Measurements from ENCODE around the gene TTC7B. TPM values are rescaled to one million over a fixed set of nuclear protein-coding genes. Genes with fewer than 3 reads are reported as not detected.

TTC7B gene
- total RNA-seq, 1 donor from 2014 or later = 55.5 TPM

DNA sequence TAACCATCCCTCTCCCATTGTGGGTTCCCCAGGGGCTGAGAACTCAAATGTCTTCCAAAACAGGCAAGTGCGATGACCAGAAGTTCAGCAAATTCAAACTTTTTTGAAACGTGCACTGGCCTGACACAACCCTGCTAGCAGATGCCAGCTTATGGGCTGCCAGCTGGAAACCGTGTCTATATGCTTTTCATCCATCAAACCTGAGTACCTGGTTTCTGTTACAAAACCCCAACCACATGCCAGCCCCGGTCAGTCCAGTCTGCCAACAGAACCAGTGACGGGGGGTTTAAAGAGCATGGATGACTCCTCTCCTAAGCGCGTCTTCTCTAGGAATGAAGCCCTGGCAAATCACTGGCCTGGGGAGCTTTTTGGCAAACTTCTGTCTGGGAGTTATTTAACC, 189.7 kb downstream of the TTC7B start:
- Histone ChIP-seq H3K4me3 (no peak overlapping the region), H3K27ac (replicated peaks) (peak overlapping the region; percentile 63), H3K27me3 (ENCODE audit: low read depth) (no peaks in the 10 kb centered on the region), H3K4me1 (peaks cover 64% of the 10 kb centered on the region), H3K9me3 (replicated peaks) (no peaks in the 10 kb centered on the region), H3K36me3 (no peaks in the 10 kb centered on the region)
- TF ChIP-seq, protein P1, sequence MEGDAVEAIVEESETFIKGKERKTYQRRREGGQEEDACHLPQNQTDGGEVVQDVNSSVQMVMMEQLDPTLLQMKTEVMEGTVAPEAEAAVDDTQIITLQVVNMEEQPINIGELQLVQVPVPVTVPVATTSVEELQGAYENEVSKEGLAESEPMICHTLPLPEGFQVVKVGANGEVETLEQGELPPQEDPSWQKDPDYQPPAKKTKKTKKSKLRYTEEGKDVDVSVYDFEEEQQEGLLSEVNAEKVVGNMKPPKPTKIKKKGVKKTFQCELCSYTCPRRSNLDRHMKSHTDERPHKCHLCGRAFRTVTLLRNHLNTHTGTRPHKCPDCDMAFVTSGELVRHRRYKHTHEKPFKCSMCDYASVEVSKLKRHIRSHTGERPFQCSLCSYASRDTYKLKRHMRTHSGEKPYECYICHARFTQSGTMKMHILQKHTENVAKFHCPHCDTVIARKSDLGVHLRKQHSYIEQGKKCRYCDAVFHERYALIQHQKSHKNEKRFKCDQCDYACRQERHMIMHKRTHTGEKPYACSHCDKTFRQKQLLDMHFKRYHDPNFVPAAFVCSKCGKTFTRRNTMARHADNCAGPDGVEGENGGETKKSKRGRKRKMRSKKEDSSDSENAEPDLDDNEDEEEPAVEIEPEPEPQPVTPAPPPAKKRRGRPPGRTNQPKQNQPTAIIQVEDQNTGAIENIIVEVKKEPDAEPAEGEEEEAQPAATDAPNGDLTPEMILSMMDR (IDR thresholded peaks at IDR 0.05; ENCODE audit: borderline replicate concordance) = no peak
- intact Hi-C loops (cut with micrococcal nuclease) = no loop called here
- no peak for DNase-seq

DNA sequence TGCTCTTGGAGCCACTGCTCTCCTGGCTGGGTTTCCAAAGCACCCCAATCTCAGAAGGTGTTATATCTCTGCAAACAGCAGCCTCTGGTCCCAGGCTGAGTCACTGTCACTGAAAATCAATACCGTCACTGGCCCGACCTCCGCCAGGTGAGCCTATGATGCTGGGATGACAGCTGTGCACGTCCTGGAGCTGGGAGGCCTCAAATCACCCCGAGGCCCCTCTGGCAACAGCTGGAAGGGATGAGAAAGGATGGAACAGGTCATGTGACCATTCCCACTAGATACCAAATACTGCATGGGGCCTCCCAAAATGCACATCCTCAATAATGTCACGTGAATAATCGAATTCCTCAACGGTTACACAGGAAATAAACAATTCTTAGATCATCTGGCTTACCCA, 190.8 kb downstream of the TTC7B start:
- H3K27ac ChIP-seq (replicated peaks) = no peak overlapping the region
- intact Hi-C loops (cut with micrococcal nuclease) = no loop called here
- H3K27me3 ChIP-seq (ENCODE audit: low read depth) = no peaks in the 10 kb centered on the region
- TF ChIP-seq, protein P1 (IDR thresholded peaks at IDR 0.05; ENCODE audit: borderline replicate concordance) = no peak
- no peaks in the 10 kb centered on the region for H3K9me3 ChIP-seq (replicated peaks)
- peaks cover 62% of the 10 kb centered on the region for H3K4me1 ChIP-seq
- no peak overlapping the region for H3K4me3 ChIP-seq
- DNase-seq = no peak
- no peaks in the 10 kb centered on the region for H3K36me3 ChIP-seq

DNA sequence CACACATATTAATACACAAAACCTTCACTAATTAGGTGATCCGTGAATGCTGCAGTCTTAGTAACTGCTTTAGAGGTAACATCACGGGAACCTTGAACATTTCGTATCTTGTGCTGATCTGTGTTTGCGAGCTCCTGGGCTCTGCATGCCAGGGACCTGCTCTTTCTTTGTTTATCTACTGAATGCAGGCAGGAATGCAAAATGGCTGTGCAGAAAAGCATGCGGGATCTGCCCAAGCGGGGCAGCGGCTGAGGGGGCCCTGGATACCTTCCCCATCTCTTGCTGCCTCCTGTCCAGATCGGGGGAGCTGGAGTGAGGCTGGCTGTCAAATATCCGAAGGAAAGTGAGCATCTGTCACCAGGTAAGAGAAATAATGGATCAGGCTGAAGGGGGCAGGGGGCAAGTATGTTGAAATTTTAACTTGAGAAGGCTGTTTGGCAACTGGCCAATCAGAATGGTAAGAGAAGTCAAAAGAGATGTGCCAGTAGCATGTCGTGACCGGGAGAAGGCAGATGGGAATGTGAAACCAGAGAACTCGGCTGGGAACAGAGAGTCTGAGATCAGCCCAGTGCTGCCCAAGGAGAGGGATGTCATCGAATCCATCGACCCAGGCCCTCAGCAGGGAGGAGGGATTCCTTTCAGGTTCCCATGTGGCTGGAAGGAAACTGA, 191.4 kb downstream of the TTC7B start:
- no peak for DNase-seq
- Histone ChIP-seq H3K4me3 (no peak overlapping the region), H3K9me3 (replicated peaks) (no peaks in the 10 kb centered on the region), H3K4me1 (peaks cover 56% of the 10 kb centered on the region), H3K36me3 (no peaks in the 10 kb centered on the region), H3K27ac (replicated peaks) (peak overlapping the region; percentile 33), H3K27me3 (ENCODE audit: low read depth) (no peaks in the 10 kb centered on the region)
- TF ChIP-seq, protein P1 (IDR thresholded peaks at IDR 0.05; ENCODE audit: borderline replicate concordance) = no peak
- intact Hi-C loops (cut with micrococcal nuclease) = no loop called here

DNA sequence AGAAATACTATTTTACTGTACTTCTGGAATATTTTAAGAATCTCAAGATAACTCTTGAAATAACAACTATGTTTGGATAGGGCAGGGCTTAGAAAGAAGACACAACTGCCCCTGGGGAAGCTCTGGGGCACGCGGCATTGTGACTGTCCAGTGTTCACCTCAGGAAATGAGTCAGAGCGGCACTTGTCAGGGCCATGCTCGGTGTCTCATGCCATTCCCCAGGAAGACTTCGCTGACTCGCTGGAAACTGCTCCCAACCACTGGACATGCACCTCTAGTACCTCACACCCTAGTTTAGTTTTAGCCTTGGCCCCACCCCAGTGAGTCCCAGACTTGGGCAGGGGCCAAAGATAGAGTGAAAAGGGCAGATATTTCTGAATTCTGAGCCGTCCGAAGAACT, 192.0 kb downstream of the TTC7B start:
- intact Hi-C loops (cut with micrococcal nuclease) = no loop called here
- no peaks in the 10 kb centered on the region for H3K9me3 ChIP-seq (replicated peaks)
- H3K36me3 ChIP-seq = no peaks in the 10 kb centered on the region
- H3K4me1 ChIP-seq = peaks cover 49% of the 10 kb centered on the region
- DNase-seq = peak; percentile 32
- peak overlapping the region; percentile 33 for H3K27ac ChIP-seq (replicated peaks)
- TF ChIP-seq, protein P1 (IDR thresholded peaks at IDR 0.05; ENCODE audit: borderline replicate concordance) = no peak
- H3K4me3 ChIP-seq = no peak overlapping the region
- no peaks in the 10 kb centered on the region for H3K27me3 ChIP-seq (ENCODE audit: low read depth)

DNA sequence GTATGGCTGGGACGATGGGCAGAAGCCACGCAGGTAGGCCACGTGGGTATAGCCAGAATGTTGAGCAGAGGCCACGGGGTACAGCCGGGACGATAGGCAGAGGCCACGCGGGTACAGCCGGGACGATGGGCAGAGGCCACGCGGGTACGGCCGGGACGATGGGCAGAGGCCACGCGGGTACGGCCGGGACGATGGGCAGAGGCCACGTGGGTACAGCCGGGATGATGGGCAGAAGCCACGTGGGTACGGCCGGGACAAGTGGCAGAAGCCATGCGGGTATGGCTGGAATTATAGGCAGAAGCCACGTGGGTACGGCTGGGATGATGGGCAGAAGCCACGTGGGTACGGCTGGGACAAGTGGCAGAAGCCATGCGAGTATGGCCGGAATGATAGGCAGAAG, 195.0 kb downstream of the TTC7B start:
- Histone ChIP-seq H3K4me1 (peaks cover 33% of the 10 kb centered on the region), H3K27me3 (ENCODE audit: low read depth) (no peaks in the 10 kb centered on the region), H3K27ac (replicated peaks) (no peak overlapping the region), H3K4me3 (no peak overlapping the region), H3K9me3 (replicated peaks) (no peaks in the 10 kb centered on the region), H3K36me3 (peaks cover 7% of the 10 kb centered on the region)
- no peak for DNase-seq
- intact Hi-C loops (cut with micrococcal nuclease) = no loop called here
- TF ChIP-seq, protein P1 (IDR thresholded peaks at IDR 0.05; ENCODE audit: borderline replicate concordance) = no peak

Data from left ventricle myocardium inferior (tissue), 1 donor.